K562 (cell line): ENCODE results near the gene CUL2. TPM values are rescaled to one million over a fixed set of nuclear protein-coding genes. Genes with fewer than 3 reads are reported as not detected.

ENCODE experiments used
- ATAC-seq: fragments of 200-7000 bp; cut with Tn5 transposase; 3 replicates; pipeline ENCODE4 v1.9.1; 2020; ENCODE audit warnings: moderate library complexity
- BruUV-seq: library from RNA; stranded (reverse); fragments of 400-500 nt; replicated peaks from 2 replicates; lab custom pipeline; 2021; lab: Mats Ljungman, UMichigan
- CTCF ChIA-PET: fragments of 300-600 bp; formaldehyde crosslinking; extraction: SDS; loops from one replicate; lab custom pipeline; 2021; ENCODE audit warnings: low intra/inter-chr PET ratio; lab: Yijun Ruan, JAX
- POLR2A ChIA-PET: fragments of 300-600, 350-650 bp; sonication (Branson Sonifier 250); formaldehyde crosslinking; extraction: SDS; loops from one replicate; lab custom pipeline; 2021; ENCODE audit warnings: antibody characterized with exemption, inconsistent platforms; lab: Yijun Ruan, JAX
- DNase-seq, 4 experiments: peaks; one replicate each; pipeline versions ENCODE4 v3.0.0 to v3.0.0-alpha.2; 2011 to 2018; ENCODE audit warnings: low spot score in 3 of 4, mixed read lengths in 3 of 4; ENCODE audit errors: extremely low read depth in 1 of 4
- FAIRE-seq: peaks from 2 replicates; lab custom pipeline; 2011; peaks lifted over from hg19 to GRCh38; lab: Jason Lieb, UNC
- H2AFZ ChIP-seq: 2 replicates; pipeline ENCODE4 v1.6.0; 2011; ENCODE audit warnings: low read depth, low read length, control low read depth, inconsistent platforms
- H3K27ac ChIP-seq: fragments of 200-600 bp; 3 replicates; pipeline ENCODE4 v1.8.0; 2011; ENCODE audit warnings: low read depth, mild to moderate bottlenecking, control low read depth, inconsistent platforms, low read length, moderate library complexity, mixed read lengths; ENCODE audit errors: extremely low read depth
- H3K27me3 ChIP-seq, 2 experiments: fragments of 300-600 bp in 1 of 2; 2 replicates in 1 of 2; 3 replicates in 1 of 2; pipeline versions ENCODE4 v1.6.0 to v1.8.0; 2011; ENCODE audit warnings: inconsistent platforms in 2 of 2, low read length in 2 of 2, mild to moderate bottlenecking in 1 of 2, mixed read lengths in 1 of 2, moderate library complexity in 1 of 2; ENCODE audit not compliant: control insufficient read depth in 2 of 2, insufficient read depth in 2 of 2
- H3K36me3 ChIP-seq: fragments of 300-600 bp; 3 replicates; pipeline ENCODE4 v1.8.0; 2011; ENCODE audit warnings: mild to moderate bottlenecking, low read length, inconsistent platforms; ENCODE audit not compliant: control insufficient read depth, insufficient read depth
- H3K4me1 ChIP-seq, 2 experiments: fragments of 200-600 bp in 1 of 2; replicated peaks in 1 of 2; 2 replicates in 1 of 2; 3 replicates in 1 of 2; pipeline versions ENCODE4 v1.5.1 to v1.8.0; 2011; ENCODE audit warnings: inconsistent platforms in 2 of 2, low read length in 2 of 2, mild to moderate bottlenecking in 1 of 2, mixed read lengths in 1 of 2, moderate library complexity in 1 of 2; ENCODE audit not compliant: control insufficient read depth in 2 of 2, insufficient read depth in 2 of 2
- H3K4me2 ChIP-seq: 2 replicates; pipeline ENCODE4 v1.6.1; 2011; ENCODE audit warnings: low read length, control low read depth, inconsistent platforms, mixed read lengths; ENCODE audit not compliant: insufficient read depth
- H3K4me3 ChIP-seq: fragments of 200-600 bp; sonication (generic), shearing (Covaris generic); 2 replicates; pipeline ENCODE4 v1.5.1; 2016; ENCODE audit warnings: control low read depth, inconsistent platforms
- H3K79me2 ChIP-seq: fragments of 200-600 bp; 3 replicates; pipeline ENCODE4 v1.8.0; 2011; ENCODE audit warnings: low read length, inconsistent platforms; ENCODE audit not compliant: control insufficient read depth, insufficient read depth
- H3K9ac ChIP-seq, 2 experiments: 2 replicates each; pipeline versions ENCODE4 v1.6.0 to v1.6.1; 2011; ENCODE audit warnings: low read depth in 2 of 2, low read length in 2 of 2, control low read depth in 1 of 2, inconsistent platforms in 1 of 2, mild to moderate bottlenecking in 1 of 2, mixed read lengths in 1 of 2; ENCODE audit not compliant: insufficient read depth in 1 of 2
- H3K9me1 ChIP-seq: one replicate; pipeline ENCODE4 v1.6.0; 2011; ENCODE audit warnings: inconsistent platforms, mild to moderate bottlenecking, low read length, moderate library complexity; ENCODE audit not compliant: control insufficient read depth, insufficient read depth
- H3K9me3 ChIP-seq: replicated peaks from 2 replicates; pipeline ENCODE4 v1.5.1; 2011; ENCODE audit warnings: low read depth, low read length, inconsistent platforms; ENCODE audit not compliant: control insufficient read depth, insufficient read depth
- H4K20me1 ChIP-seq: replicated peaks from 2 replicates; pipeline ENCODE4 v1.6.1; 2011; ENCODE audit warnings: low read length, inconsistent platforms, mixed read lengths; ENCODE audit not compliant: control insufficient read depth, insufficient read depth
- BRF1 ChIP-seq: IDR thresholded peaks from 3 replicates; pipeline ENCODE4 v1.6.1; 2011; ENCODE audit warnings: borderline replicate concordance, mild to moderate bottlenecking; ENCODE audit not compliant: insufficient read length; ENCODE audit errors: extremely low read depth
- MEF2A ChIP-seq: IDR thresholded peaks from 2 replicates; pipeline ENCODE4 v1.6.1; 2011; ENCODE audit warnings: low read depth, mild to moderate bottlenecking, low read length, moderate library complexity; ENCODE audit not compliant: control insufficient read depth
- NONO ChIP-seq, 2 experiments: fragments of 200-400 bp in 1 of 2; fragments of 450-650 bp in 1 of 2; formaldehyde crosslinking in 1 of 2; IDR thresholded peaks; 2 replicates each; pipeline ENCODE4 v1.6.1; 2017; ENCODE audit warnings: low read depth in 2 of 2, mild to moderate bottlenecking in 2 of 2, moderate library complexity in 2 of 2, low read length in 1 of 2
- PKNOX1 ChIP-seq: fragments of 450-650 bp; IDR thresholded peaks from 2 replicates; pipeline ENCODE4 v1.6.1; 2016
- SRSF9 ChIP-seq: fragments of 200-400 bp; formaldehyde crosslinking; IDR thresholded peaks from 2 replicates; pipeline ENCODE4 v1.6.1; 2017; ENCODE audit warnings: low read depth, low read length, borderline replicate concordance
- TEAD1 ChIP-seq, 2 experiments: fragments of 450-650 bp in 1 of 2; sonication (generic) in 1 of 2; formaldehyde crosslinking; IDR thresholded peaks; 2 replicates each; pipeline versions ENCODE4 v1.4.0 to v1.8.0; 2020 to 2022; ENCODE audit warnings: mild to moderate bottlenecking in 2 of 2, missing genetic modification reagents in 1 of 2
- TFAP4 ChIP-seq: sonication (generic); formaldehyde crosslinking; IDR thresholded peaks from 2 replicates; pipeline ENCODE4 v1.8.0; 2022; ENCODE audit warnings: missing genetic modification reagents, mild to moderate bottlenecking, moderate library complexity, borderline replicate concordance
- YBX1 ChIP-seq: fragments of 450-650 bp; IDR thresholded peaks from 2 replicates; pipeline ENCODE4 v1.7.1; 2016; ENCODE audit warnings: mild to moderate bottlenecking
- ZBTB8A ChIP-seq: fragments of 450-650 bp; IDR thresholded peaks from 2 replicates; pipeline ENCODE4 v1.6.1; 2018; ENCODE audit warnings: mild to moderate bottlenecking, moderate library complexity; ENCODE audit not compliant: partially characterized antibody
- ZNF280A ChIP-seq: fragments of 450-650 bp; IDR thresholded peaks from 2 replicates; pipeline ENCODE4 v1.6.1; 2018; ENCODE audit warnings: mild to moderate bottlenecking, low read depth; ENCODE audit not compliant: partially characterized antibody
- WGBS: fragments of 100-300 bp; shearing (Covaris generic); methylation state at CpG from one replicate; pipeline ENCODE4 v1.1.6; 2016; ENCODE audit warnings: low coverage, mixed read lengths; ENCODE audit not compliant: insufficient coverage; ENCODE audit errors: missing lambda C conversion rate; 5-methylcytosine and 5-hydroxymethylcytosine counted together
- in situ Hi-C: fragments of 300-500 bp; cut with MboI; formaldehyde crosslinking; loops from 4 replicates; pipeline ENCODE4 v1.15.0; 2018; ENCODE audit warnings: inconsistent platforms, mixed read lengths
- intact Hi-C: fragments of 100-400 bp; cut with micrococcal nuclease; formaldehyde crosslinking; loops from 2 replicates; pipeline ENCODE4 v1.14.2; 2022
- polyA plus RNA-seq, 8 experiments: library from polyadenylated mRNA; depleted of rRNA in 4 of 8; stranded (reverse) in 5 of 8; unstranded in 3 of 8; fragments of >200 nt; fragmentation: Nextera tagmentation in 2 of 8; fragmentation: Illumina TruSeq in 1 of 8; extraction: Ambion mirVana in 2 of 8; extraction: Trizol in 1 of 8; gene quantifications; 2 replicates each; pipeline versions ENCODE4 v1.2.1 to v1.2.3, GENCODE V29; 2011 to 2014; ENCODE audit warnings: inconsistent platforms in 1 of 8, missing spikeins in 1 of 8
- total RNA-seq, 7 experiments: library from RNA; depleted of rRNA in 6 of 7; stranded (reverse); fragments of >200 nt in 6 of 7; fragmentation: Illumina TruSeq in 2 of 7; extraction: Trizol in 2 of 7; gene quantifications; 2 replicates each; pipeline versions ENCODE4 v1.2.1 to v1.2.3, GENCODE V29; 2011 to 2021; ENCODE audit warnings: low replicate concordance in 1 of 7

Gene CUL2
- total and polyA plus RNA-seq, 9 of the 15 experiments (the other 6 are each of a cell fraction or from before 2014, with no cell fraction given), result 17.3 to 46.3 (median 41.2) TPM

- no peaks in the 10 kb centered on the region for H3K9me3 ChIP-seq
- no peak for ATAC-seq
- no peak overlapping the region for H3K27ac ChIP-seq
- no peak for FAIRE-seq
- H3K4me3 ChIP-seq, result no peak overlapping the region
- no peak overlapping the region for H2AFZ ChIP-seq
- in situ Hi-C loops (loop anchor here (10.0 kb wide), 1 partner anchor 1036 kb away; no protein-coding TSS in a partner anchor), intact Hi-C loops (no loop called here)
- BruUV-seq, result no TSS peak
- CTCF ChIA-PET, result no interaction called here
- no peaks in the 10 kb centered on the region for H3K27me3 ChIP-seq
- H3K9me1 ChIP-seq, result no peaks in the 10 kb centered on the region
- H3K4me1 ChIP-seq, result no peaks in the 10 kb centered on the region
- no peaks in the 10 kb centered on the region for H3K79me2 ChIP-seq
- TF ChIP-seq TFAP4 (CRISPR knock-in tag), result no peak
- no peak for TF ChIP-seq YBX1
- no peaks in the 10 kb centered on the region for H4K20me1 ChIP-seq
- POLR2A ChIA-PET, result interaction anchor here (0.6 to 1.4 kb wide), 2 partner anchors 10 to 75 kb away, joined by 3 to 4 read pairs; no protein-coding TSS in a partner anchor
- no peak overlapping the region for H3K4me2 ChIP-seq
- DNase-seq, result no peak
- no peak overlapping the region for H3K9ac ChIP-seq
- peaks cover 49% of the 10 kb centered on the region for H3K36me3 ChIP-seq
Observed at GRCh38 chr10:35050568-35050967, 39.6 kb downstream of the CUL2 start.

GRCh38 chr10:35046074-35046473 is 44.1 kb downstream of the CUL2 start:
- Histone ChIP-seq H3K4me3 (no peak overlapping the region), H3K4me1 (peaks cover 3 to 10% of the 10 kb centered on the region in 2 experiments; a peak in 3 of 5 replicates), H2AFZ (no peak overlapping the region), H3K79me2 (no peaks in the 10 kb centered on the region), H4K20me1 (no peaks in the 10 kb centered on the region), H3K9me1 (no peaks in the 10 kb centered on the region), H3K9me3 (no peaks in the 10 kb centered on the region), H3K27ac (no peak overlapping the region), H3K4me2 (no peak overlapping the region), H3K36me3 (peaks cover 61% of the 10 kb centered on the region), H3K27me3 (no peaks in the 10 kb centered on the region), H3K9ac (no peak overlapping the region)
- CTCF ChIA-PET, result no interaction called here
- FAIRE-seq, result no peak
- WGBS, result 69% methylated on average over 2 of the region's 2 CpGs
- POLR2A ChIA-PET, result no interaction called here
- peak in 1 of 4 experiments; percentile 15 for DNase-seq
- TF ChIP-seq PKNOX1 (no peak), ZBTB8A (no peak), SRSF9 (no peak), BRF1 (no peak), NONO (IDR thresholded peaks at IDR 0.05; ENCODE audit: low read depth in 2 of 2, low read length in 1 of 2) (no peak), MEF2A (no peak), TEAD1 (CRISPR knock-in tag; IDR thresholded peaks at IDR 0.05) (no peak), ZNF280A (no peak)
- no peak for ATAC-seq
- intact Hi-C loops (no loop called here), in situ Hi-C loops (no loop called here)
- no TSS peak for BruUV-seq
